C4-2B (cell line): Measurements from ENCODE around the gene ZBTB16.

Source experiments
- ZFX ChIP-seq: fragments of 450-650 bp; IDR thresholded peaks from 2 replicates; pipeline ENCODE4 v1.6.1; 2017
- TF ChIP-seq, protein P1 (sequence below): fragments of 450-650 bp; conservative IDR thresholded peaks from 2 replicates; pipeline ENCODE4 v1.5.1; 2017; ENCODE audit warnings: mild to moderate bottlenecking

DNA sequence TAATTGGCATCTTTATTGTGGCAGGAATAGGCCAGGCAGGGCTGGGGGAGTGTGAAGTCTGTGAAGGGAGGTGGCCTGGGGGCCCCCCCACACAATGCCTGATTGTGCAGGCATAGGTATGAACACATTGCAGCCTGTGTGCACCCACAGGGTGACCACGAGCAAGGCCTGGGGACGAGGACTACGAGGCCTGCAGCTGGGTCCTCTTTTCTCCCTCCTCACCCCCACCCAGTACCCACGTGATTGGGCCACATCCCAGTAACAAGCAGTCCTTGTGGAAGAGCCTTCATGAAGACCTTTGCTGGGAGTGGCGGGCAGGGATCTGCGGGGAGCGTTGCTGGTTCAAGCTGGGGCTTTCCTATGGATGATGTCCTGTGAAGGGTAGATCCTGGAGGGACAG, 29.3 kb downstream of the ZBTB16 start:
- TF ChIP-seq, protein P1, sequence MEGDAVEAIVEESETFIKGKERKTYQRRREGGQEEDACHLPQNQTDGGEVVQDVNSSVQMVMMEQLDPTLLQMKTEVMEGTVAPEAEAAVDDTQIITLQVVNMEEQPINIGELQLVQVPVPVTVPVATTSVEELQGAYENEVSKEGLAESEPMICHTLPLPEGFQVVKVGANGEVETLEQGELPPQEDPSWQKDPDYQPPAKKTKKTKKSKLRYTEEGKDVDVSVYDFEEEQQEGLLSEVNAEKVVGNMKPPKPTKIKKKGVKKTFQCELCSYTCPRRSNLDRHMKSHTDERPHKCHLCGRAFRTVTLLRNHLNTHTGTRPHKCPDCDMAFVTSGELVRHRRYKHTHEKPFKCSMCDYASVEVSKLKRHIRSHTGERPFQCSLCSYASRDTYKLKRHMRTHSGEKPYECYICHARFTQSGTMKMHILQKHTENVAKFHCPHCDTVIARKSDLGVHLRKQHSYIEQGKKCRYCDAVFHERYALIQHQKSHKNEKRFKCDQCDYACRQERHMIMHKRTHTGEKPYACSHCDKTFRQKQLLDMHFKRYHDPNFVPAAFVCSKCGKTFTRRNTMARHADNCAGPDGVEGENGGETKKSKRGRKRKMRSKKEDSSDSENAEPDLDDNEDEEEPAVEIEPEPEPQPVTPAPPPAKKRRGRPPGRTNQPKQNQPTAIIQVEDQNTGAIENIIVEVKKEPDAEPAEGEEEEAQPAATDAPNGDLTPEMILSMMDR = no peak
- TF ChIP-seq ZFX = no peak
